Measurements from ENCODE around the gene ZIC1. TPM values are rescaled to one million over a fixed set of nuclear protein-coding genes. Genes with fewer than 3 reads are reported as not detected.
A peak's percentile ranks its signal among the peaks of the same experiment; 100 is the strongest.

ZIC1 gene
- total and polyA plus RNA-seq, 2 of the 13 experiments (the other 11 are each of a cell fraction or from before 2014, with no cell fraction given): not detected

GRCh38 chr3:147387291-147387884 is 21.8 kb upstream of the ZIC1 start:
- WGBS (ENCODE audit: low lambda C conversion rate): 14% methylated on average over 10 of the region's 10 CpGs
- Histone ChIP-seq H3K9ac (ENCODE audit: insufficient read depth, low read depth, low read length) (no peak overlapping the region), H3K27me3 (ENCODE audit: control insufficient read depth in 1 of 2, insufficient read depth in 2 of 2, low read length in 2 of 2) (peaks cover 0 to 40% of the 10 kb centered on the region in 2 experiments)

More at GRCh38 chr3:147387291-147387884, 21.8 kb upstream of the ZIC1 start:
- no peak for DNase-seq (ENCODE audit: low spot score)
- H3K9me3 ChIP-seq (ENCODE audit: low read length): no peaks in the 10 kb centered on the region
- H4K20me1 ChIP-seq (ENCODE audit: insufficient read depth, low read length): no peaks in the 10 kb centered on the region
- no peaks in the 10 kb centered on the region for H3K79me2 ChIP-seq (ENCODE audit: insufficient read depth, low read length)
- in situ Hi-C loops (cut with HindIII; ENCODE audit: extremely low pct_ligation_motif_present, low pct_unique_long_range_greater_than_20kb) (no loop called here), intact Hi-C loops (cut with micrococcal nuclease; ENCODE audit: unreplicated experiment) (no loop called here)
- no peak overlapping the region for H2AFZ ChIP-seq (ENCODE audit: low read length)
- H3K4me1 ChIP-seq (ENCODE audit: insufficient read depth, low read length): no peaks in the 10 kb centered on the region
- H3K4me2 ChIP-seq (ENCODE audit: low read depth, low read length): no peak overlapping the region
- no peak for ATAC-seq
- no TSS peak for BruUV-seq (replicated peaks)
- no peaks in the 10 kb centered on the region for H3K36me3 ChIP-seq (replicated peaks in 1 of 2; ENCODE audit: control insufficient read depth in 1 of 2, insufficient read depth in 2 of 2, low read length in 2 of 2)
- no peak overlapping the region for H3K4me3 ChIP-seq (replicated peaks in 1 of 3; ENCODE audit: insufficient read depth in 1 of 3, low read depth in 2 of 3, low read length in 3 of 3)
- TF ChIP-seq SETDB1 (CRISPR knock-in tag; IDR thresholded peaks at IDR 0.05; ENCODE audit: borderline replicate concordance) (no peak), MAFK (conservative IDR thresholded peaks at IDR 0.05 in 1 of 2, IDR thresholded peaks at IDR 0.05 in 1 of 2; ENCODE audit: low read length in 2 of 2) (0 out of 4 replicates have a peak, but pooled peaks of 1 of the 2 experiments have one; percentile 6), ZNF142 (CRISPR knock-in tag; IDR thresholded peaks at IDR 0.05) (no peak), HOXA3 (CRISPR knock-in tag; IDR thresholded peaks at IDR 0.05) (no peak)
- no peak overlapping the region for H3K27ac ChIP-seq (ENCODE audit: extremely low read length, insufficient read depth, low read length)
- no peak for FAIRE-seq
- POLR2A ChIA-PET: no interaction called here
- CTCF ChIA-PET (ENCODE audit: low intra/inter-chr PET ratio, low total read pairs): no interaction called here
